AG09309 (cell line): ENCODE data around the gene CHI3L1.

Experiments
- DNase-seq: peaks from one replicate; pipeline ENCODE4 v3.0.0-alpha.2; 2010; ENCODE audit warnings: low read depth
- H3K4me3 ChIP-seq: 2 replicates; pipeline ENCODE4 v1.5.1; 2011; ENCODE audit warnings: mild to moderate bottlenecking, low read depth, low read length, moderate library complexity; ENCODE audit not compliant: control insufficient read depth
- CTCF ChIP-seq: IDR thresholded peaks from 2 replicates; pipeline ENCODE4 v1.5.1; 2011; ENCODE audit warnings: mild to moderate bottlenecking, low read depth, low read length, inconsistent platforms; ENCODE audit not compliant: insufficient read depth, control insufficient read depth; ENCODE audit errors: missing control alignments

Gene CHI3L1

GRCh38 chr1:203215573-203215972, 29.1 kb upstream of the CHI3L1 start:
- no peak for DNase-seq
- H3K4me3 ChIP-seq = no peak overlapping the region
- no peak for TF ChIP-seq CTCF

GRCh38 chr1:203214871-203215270, 28.4 kb upstream of the CHI3L1 start:
- H3K4me3 ChIP-seq = no peak overlapping the region
- DNase-seq = no peak
- no peak for TF ChIP-seq CTCF

DNA sequence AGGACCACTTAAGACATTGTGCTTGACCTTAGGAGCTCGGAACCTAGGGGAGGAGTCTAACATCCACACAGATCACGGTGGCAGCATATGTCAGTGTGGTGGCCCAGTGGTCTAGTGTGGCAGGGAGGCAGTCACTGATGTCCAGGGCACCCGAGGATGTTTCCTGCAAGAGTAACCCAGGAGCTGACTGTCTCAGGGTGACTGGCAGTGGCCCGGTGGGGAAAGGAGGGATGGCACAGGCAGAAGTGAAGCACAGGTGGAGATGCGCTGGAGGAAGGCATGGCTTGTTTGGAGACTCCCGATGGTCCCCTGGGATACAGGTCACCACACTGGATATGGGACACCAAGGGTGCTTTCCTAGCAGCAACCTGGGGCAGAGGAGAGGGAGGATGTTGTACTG, 26.6 kb upstream of the CHI3L1 start:
- no peak overlapping the region for H3K4me3 ChIP-seq
- TF ChIP-seq CTCF = no peak
- DNase-seq = no peak

- TF ChIP-seq CTCF = no peak
- no peak overlapping the region for H3K4me3 ChIP-seq
- no peak for DNase-seq
Observed at GRCh38 chr1:203211812-203212211, 25.3 kb upstream of the CHI3L1 start.

GRCh38 chr1:203210988-203211387, 24.5 kb upstream of the CHI3L1 start:
- no peak for TF ChIP-seq CTCF
- no peak for DNase-seq
- no peak overlapping the region for H3K4me3 ChIP-seq

DNA sequence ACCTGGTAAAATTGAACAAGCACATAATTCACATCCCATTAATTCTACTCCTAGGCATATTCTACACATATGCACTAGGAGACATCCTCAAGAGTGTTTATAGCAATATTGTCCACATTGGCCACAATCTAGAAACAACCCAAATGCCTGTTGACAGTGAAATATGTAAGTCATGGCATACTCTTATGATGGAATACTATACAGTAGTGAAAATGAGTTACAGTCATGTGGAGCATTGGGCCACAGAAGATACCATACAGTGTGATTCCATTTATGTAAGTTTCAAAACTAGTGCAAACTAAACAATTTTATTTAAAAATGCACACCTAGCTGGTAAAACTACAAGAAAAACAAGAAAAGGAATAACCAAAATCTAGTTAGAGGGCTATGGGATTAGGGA, 23.8 kb upstream of the CHI3L1 start:
- no peak overlapping the region for H3K4me3 ChIP-seq
- no peak for DNase-seq
- TF ChIP-seq CTCF = no peak

GRCh38 chr1:203208181-203208580, 21.7 kb upstream of the CHI3L1 start:
- H3K4me3 ChIP-seq = no peak overlapping the region
- no peak for DNase-seq
- no peak for TF ChIP-seq CTCF
